Activated CD8-positive, alpha-beta T cell treated with anti-CD3 and anti-CD28 coated beads for 36 hours (primary cell): ENCODE measurements around the gene MYCBPAP. TPM values are rescaled to one million over a fixed set of nuclear protein-coding genes. Genes with fewer than 3 reads are reported as not detected.

Experiments
- ATAC-seq: fragments of 200-7000 bp; cut with Tn5 transposase; one replicate; pipeline ENCODE4 v1.10.0; 2021; ENCODE audit warnings: mild to moderate bottlenecking, moderate library complexity
- CTCF ChIA-PET: fragments of 350-600 bp; sonication (Branson Sonifier 250); formaldehyde crosslinking; loops from one replicate; lab custom pipeline; 2021; ENCODE audit warnings: antibody characterized with exemption; lab: Charles Lee
- POLR2A ChIA-PET: fragments of 350-600 bp; sonication (Branson Sonifier 250); formaldehyde crosslinking; loops from one replicate; lab custom pipeline; 2021; ENCODE audit warnings: antibody characterized with exemption; lab: Charles Lee
- DNase-seq: peaks from one replicate; pipeline ENCODE4 v3.0.0-alpha.2; 2020
- H3K27ac Mint-ChIP-seq: one replicate; pipeline ENCODE4 v1.8.0; 2021; ENCODE audit warnings: mild to moderate bottlenecking, mixed read lengths
- H3K27me3 Mint-ChIP-seq: one replicate; pipeline ENCODE4 v1.8.0; 2021; ENCODE audit warnings: mixed read lengths
- H3K36me3 Mint-ChIP-seq: one replicate; pipeline ENCODE4 v1.8.0; 2021; ENCODE audit warnings: low read depth, mixed read lengths
- H3K4me1 Mint-ChIP-seq: one replicate; pipeline ENCODE4 v1.8.0; 2021; ENCODE audit warnings: low read depth, mixed read lengths
- H3K4me3 Mint-ChIP-seq: one replicate; pipeline ENCODE4 v1.8.0; 2021; ENCODE audit warnings: mild to moderate bottlenecking, moderate library complexity, mixed read lengths
- H3K9me3 Mint-ChIP-seq: one replicate; pipeline ENCODE4 v1.8.0; 2021; ENCODE audit warnings: mixed read lengths
- CTCF ChIP-seq: fragments of 200-600 bp; IDR thresholded peaks from one replicate; pipeline ENCODE4 v1.8.0; 2022; ENCODE audit warnings: antibody characterized with exemption, mild to moderate bottlenecking
- intact Hi-C: fragments of 100-400 bp; cut with micrococcal nuclease; formaldehyde crosslinking; loops from one replicate; pipeline ENCODE4 v1.10.0; 2022
- total RNA-seq, 2 experiments: library from RNA; stranded (reverse); gene quantifications; one replicate each; pipeline ENCODE4 v1.2.3, GENCODE V29; 2021

Gene MYCBPAP
- total RNA-seq, 2 experiments from 2014 or later: 6.7 to 6.9 TPM

GRCh38 chr17:50576864-50577263, 68.6 kb downstream of the MYCBPAP start:
- DNase-seq (no peak), ATAC-seq (no peak)
- Mint-ChIP-seq H3K9me3 (no peaks in the 10 kb centered on the region), H3K27me3 (peaks cover under 1% of the 10 kb centered on the region), H3K36me3 (no peaks in the 10 kb centered on the region), H3K4me3 (no peak overlapping the region), H3K27ac (no peak overlapping the region), H3K4me1 (no peaks in the 10 kb centered on the region)
- POLR2A ChIA-PET: no interaction called here
- intact Hi-C loops: no loop called here
- no peak for TF ChIP-seq CTCF
- CTCF ChIA-PET: interaction anchor here (1.4 kb wide), 1 partner anchor 15 kb away, joined by 6 read pairs; no protein-coding TSS in a partner anchor

- TF ChIP-seq CTCF: no peak
- Mint-ChIP-seq H3K4me3 (no peak overlapping the region), H3K27me3 (no peaks in the 10 kb centered on the region), H3K9me3 (no peaks in the 10 kb centered on the region), H3K36me3 (no peaks in the 10 kb centered on the region), H3K27ac (no peak overlapping the region), H3K4me1 (no peaks in the 10 kb centered on the region)
- ATAC-seq (no peak), DNase-seq (no peak)
- ChIA-PET POLR2A (no interaction called here), CTCF (no interaction called here)
- intact Hi-C loops: no loop called here
These were observed 69.3 kb downstream of the MYCBPAP start for GRCh38 chr17:50577451-50577954.

- no peaks in the 10 kb centered on the region for H3K4me1 Mint-ChIP-seq
- H3K27me3 Mint-ChIP-seq: no peaks in the 10 kb centered on the region
- no peaks in the 10 kb centered on the region for H3K36me3 Mint-ChIP-seq
- TF ChIP-seq CTCF: no peak
- DNase-seq (no peak), ATAC-seq (no peak)
- intact Hi-C loops: no loop called here
- no peak overlapping the region for H3K4me3 Mint-ChIP-seq
- no peaks in the 10 kb centered on the region for H3K9me3 Mint-ChIP-seq
- CTCF ChIA-PET: no interaction called here
- H3K27ac Mint-ChIP-seq: no peak overlapping the region
- POLR2A ChIA-PET: no interaction called here
These were observed 69.9 kb downstream of the MYCBPAP start for GRCh38 chr17:50578173-50578572.

GRCh38 chr17:50579399-50579798, 71.2 kb downstream of the MYCBPAP start:
- ChIA-PET CTCF (no interaction called here), POLR2A (no interaction called here)
- ATAC-seq: no peak
- DNase-seq: no peak
- H3K27ac Mint-ChIP-seq: no peak overlapping the region
- H3K36me3 Mint-ChIP-seq: no peaks in the 10 kb centered on the region
- H3K27me3 Mint-ChIP-seq: peaks cover 1% of the 10 kb centered on the region
- intact Hi-C loops: no loop called here
- H3K4me3 Mint-ChIP-seq: no peak overlapping the region
- no peaks in the 10 kb centered on the region for H3K4me1 Mint-ChIP-seq
- H3K9me3 Mint-ChIP-seq: no peaks in the 10 kb centered on the region
- TF ChIP-seq CTCF: no peak

GRCh38 chr17:50580646-50581045, 72.4 kb downstream of the MYCBPAP start:
- Mint-ChIP-seq H3K4me3 (no peak overlapping the region), H3K27ac (no peak overlapping the region), H3K4me1 (no peaks in the 10 kb centered on the region), H3K9me3 (no peaks in the 10 kb centered on the region), H3K36me3 (no peaks in the 10 kb centered on the region), H3K27me3 (peaks cover 1% of the 10 kb centered on the region)
- TF ChIP-seq CTCF: no peak
- ChIA-PET CTCF (no interaction called here), POLR2A (no interaction called here)
- intact Hi-C loops: no loop called here
- no peak for ATAC-seq
- DNase-seq: no peak

Other genes starting within 250 kb of the MYCBPAP start
- not detected for gene TMEM92, start 234.0 kb upstream of the MYCBPAP start, total RNA-seq
- gene XYLT2, start 162.3 kb upstream of the MYCBPAP start, total RNA-seq: 10 to 100 TPM; 24.4 to 25.3 TPM
- gene MRPL27, start 135.3 kb upstream of the MYCBPAP start, total RNA-seq: 10 to 100 TPM; 54.6 to 55.8 TPM
- gene EME1, start 135.2 kb upstream of the MYCBPAP start, total RNA-seq: 10 to 100 TPM; 48.0 to 48.6 TPM
- gene LRRC59, start 110.9 kb upstream of the MYCBPAP start, total RNA-seq: 10 to 100 TPM; 70.6 to 71.0 TPM
- 10 to 100 TPM; 14.5 to 17.5 TPM for gene ACSF2, start 82.2 kb upstream of the MYCBPAP start, total RNA-seq
- gene CHAD, start 39.6 kb upstream of the MYCBPAP start, total RNA-seq: not detected
- 10 to 100 TPM; 39.2 to 40.7 TPM for gene RSAD1, start 29.6 kb upstream of the MYCBPAP start, total RNA-seq
- gene EPN3, start 24.3 kb downstream of the MYCBPAP start, total RNA-seq: not detected
- 10 to 100 TPM; 29.0 to 36.2 TPM for gene SPATA20, start 38.7 kb downstream of the MYCBPAP start, total RNA-seq
- gene CACNA1G, start 52.3 kb downstream of the MYCBPAP start, total RNA-seq: under 1 TPM in 1 of 2 experiments, not detected in 1; 0.13 TPM
- gene ABCC3, start 126.4 kb downstream of the MYCBPAP start, total RNA-seq: not detected
- 10 to 100 TPM; 26.3 to 27.3 TPM for gene ANKRD40, start 199.5 kb downstream of the MYCBPAP start, total RNA-seq
- gene LUC7L3, start 211.2 kb downstream of the MYCBPAP start, total RNA-seq: 100 to 1,000 TPM; 148 to 160 TPM